ELR (cell line): Measurements from ENCODE around the gene CREB3L2.
A peak's percentile ranks its signal among the peaks of the same experiment; 100 is the strongest.
"Not testable (repeated sequence)": the region's sequence is repeated elsewhere in the genome, so short reads cannot be mapped to it uniquely, and the experiment has no call there.

Source experiments
- DNase-seq: peaks from one replicate; pipeline ENCODE4 v3.0.0-alpha.2; 2015; ENCODE audit warnings: low read depth

The CREB3L2 gene

DNA sequence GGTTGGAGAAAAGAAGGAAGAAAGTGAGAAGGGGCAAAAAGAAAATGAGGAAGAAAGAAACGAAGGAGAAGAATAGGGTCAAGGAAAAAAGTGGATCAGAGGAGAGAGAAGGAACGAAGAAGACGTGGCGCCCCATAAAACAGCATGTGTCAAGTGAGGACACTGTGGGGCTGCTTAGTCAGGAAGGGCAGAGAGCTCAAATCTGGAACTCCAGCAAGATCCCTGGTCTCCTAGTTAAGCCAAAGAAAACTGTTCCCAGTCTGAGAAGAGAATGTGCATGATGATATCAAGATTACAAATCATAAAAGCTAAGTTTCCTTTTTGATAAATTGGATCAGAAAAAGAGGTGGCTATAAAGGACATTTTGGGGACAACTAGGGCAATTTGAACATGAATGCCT is 33.0 kb downstream of the CREB3L2 start:
- DNase-seq = no peak

DNA sequence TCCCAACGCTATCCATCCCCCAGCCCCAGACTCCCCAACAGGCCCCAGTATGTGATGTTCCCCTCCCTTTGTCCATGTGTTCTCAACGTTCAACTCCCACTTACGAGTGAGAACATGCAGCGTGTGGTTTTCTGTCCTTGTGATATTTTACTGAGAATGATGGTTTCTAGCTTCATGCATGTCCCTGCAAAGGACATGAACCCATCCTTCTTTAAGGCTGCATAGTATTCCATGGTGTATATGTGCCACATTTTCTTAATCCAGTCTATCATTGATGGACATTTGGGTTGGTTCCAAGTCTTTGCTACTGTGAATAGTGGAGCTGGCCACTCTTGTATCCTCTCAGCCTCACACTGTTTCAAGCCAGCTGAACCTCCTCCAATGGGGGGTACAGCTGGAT is 33.5 kb downstream of the CREB3L2 start:
- DNase-seq = not testable (repeated sequence)

DNA sequence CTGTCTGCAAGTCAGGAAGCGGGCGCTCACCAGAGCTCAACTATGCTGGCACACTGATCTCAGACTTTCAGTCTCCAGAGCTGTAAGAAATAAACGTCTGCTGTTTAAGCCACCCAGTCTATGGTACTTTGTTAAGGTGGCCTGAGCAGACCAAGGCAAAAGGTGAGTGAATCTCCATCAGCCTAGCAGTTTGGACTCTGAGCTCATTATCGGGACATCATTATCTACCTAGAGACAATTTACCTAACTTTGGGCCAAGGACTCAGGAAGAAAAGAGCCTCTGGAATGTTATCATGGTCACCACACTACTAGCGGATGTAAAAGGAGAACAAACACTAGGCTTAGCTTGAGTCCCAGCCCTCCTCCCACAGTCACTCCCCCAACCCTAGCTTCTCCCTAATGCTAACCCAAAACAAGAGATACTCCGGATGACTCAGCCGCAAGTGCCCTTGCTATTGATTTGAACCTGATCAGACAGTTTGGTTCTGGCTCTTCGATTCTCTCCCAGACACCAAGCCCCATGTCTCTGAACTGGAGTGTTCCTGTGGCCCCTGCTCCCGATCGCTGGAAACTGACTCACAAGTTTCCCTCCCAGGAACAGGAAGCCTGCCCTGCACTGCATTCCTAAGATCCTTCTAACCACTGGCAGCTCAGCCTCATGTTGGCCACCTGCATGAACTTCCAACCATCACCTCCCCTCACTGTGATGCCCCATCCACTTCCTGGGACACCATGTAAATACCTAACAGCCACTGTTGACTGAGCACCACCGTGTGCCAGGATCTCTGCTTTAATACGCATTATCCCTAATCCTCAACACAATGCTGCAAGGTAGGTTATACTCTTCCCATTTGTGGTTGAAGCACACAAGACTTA is 34.5 kb downstream of the CREB3L2 start:
- peak; percentile 90 for DNase-seq

DNA sequence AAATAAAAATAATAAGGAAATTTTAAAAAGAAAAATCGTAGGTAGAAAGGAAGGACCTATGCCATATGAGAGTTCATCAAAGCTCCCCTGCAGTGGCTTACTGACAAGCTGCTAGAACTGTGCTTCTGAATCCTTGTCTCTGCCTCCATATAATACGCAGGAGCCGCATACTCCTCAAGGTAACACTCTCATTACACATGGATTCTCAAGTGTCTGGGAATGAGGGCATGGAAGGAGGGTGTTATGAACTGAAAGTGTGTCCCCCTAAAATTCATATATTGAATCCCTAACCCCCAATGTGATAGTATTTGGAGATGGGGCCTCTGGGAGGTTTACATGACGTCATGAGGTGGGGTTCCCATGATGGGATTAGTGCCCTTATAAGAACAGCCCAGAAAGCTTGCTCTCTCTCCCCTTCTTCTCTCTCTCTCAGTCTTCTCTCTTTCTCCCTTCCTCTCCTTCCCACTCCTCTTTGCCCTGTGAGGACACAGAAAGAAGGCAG is 35.2 kb downstream of the CREB3L2 start:
- no peak for DNase-seq

DNA sequence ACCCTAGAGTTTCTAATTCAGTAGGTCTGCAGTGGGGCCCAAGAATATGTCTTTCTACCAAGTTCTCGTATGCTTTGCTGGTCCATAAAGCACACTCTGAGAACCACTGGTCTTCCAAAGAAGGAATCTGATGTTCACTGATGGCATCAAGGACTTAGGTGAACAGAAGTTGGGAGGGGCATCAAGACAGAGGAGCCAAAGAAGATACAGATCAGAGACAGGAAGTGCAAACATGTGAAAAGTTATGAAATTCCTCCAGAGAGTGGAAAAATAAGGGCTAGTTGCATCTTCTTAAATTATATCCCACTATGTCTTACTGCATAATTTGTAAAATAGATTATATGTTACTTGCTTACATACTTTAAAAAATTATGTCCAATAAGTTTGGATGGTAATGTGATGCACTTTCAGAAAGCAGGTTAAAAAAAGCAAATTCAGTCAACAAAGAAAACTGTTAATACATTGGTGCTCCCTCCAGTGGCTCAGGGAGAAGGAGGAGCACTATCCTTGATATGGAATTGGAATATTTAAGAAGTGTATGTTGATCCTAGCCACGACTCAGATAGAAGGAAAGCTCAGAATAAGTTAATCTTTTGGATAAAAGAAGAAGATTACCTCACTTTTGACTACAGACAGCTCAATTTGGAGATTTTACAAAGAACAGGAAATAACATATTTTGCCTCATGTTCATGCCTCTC is 35.8 kb downstream of the CREB3L2 start:
- no peak for DNase-seq

DNA sequence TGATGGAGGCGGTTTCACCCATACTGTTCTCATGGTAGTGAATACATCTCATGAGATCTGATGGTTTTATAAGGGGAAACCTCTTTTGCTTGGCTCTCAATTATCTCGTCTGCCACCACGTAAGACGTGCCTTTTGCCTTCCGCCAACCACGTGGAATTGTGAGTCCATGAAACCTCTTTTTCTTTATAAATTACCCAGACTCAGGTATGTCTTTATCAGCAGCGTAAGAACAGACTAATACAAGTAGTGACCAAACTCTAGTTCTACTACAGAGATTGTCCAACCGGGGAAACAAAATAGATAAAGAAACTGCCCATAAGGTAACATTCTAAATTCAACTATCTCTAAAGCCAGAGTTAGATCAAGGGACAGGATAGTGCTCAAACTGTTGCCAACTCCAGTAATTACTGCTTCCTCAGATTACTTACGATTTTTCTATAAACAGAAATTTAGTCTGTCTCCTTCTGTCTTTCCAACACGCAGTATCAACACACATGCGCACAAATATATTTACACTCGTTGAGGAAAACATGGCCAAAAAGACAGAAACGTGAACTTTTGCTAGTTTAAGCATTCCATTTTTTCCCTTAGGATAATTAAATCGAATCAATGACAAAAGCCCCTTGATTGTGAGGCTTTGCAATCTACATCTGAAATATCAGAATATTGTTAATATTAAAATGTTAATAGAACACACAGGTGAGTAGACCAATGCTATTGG is 36.9 kb downstream of the CREB3L2 start:
- DNase-seq = no peak

DNA sequence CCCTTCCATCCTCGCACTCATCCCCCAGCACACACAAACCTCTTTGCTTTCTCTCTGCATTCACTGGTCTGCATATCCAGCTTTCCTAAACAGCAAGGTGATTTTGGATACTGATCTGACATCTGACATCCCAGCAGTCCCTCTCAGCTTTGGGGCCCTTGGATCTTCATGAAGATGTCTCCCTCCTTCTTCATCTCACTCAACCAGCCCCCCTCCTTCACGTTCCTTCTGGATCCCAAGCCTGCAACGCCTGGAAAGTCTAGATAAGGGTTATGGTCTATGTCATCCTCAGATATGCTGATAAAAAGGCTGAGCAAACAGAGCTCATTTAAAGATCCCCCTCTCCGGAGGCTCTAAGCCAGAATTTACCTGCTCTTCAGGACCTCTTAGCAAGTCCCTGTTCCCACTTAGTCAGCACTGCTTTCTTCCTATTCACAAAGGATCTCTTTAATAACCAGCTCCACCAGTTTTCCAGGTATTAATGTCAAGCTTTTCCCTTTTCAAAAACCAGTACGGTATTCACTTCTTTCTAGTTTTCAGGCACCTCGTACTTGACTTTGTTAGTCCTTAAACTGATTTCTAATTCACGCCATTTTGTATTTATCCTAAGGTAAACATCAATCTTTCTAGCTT is 38.9 kb downstream of the CREB3L2 start:
- DNase-seq = no peak

DNA sequence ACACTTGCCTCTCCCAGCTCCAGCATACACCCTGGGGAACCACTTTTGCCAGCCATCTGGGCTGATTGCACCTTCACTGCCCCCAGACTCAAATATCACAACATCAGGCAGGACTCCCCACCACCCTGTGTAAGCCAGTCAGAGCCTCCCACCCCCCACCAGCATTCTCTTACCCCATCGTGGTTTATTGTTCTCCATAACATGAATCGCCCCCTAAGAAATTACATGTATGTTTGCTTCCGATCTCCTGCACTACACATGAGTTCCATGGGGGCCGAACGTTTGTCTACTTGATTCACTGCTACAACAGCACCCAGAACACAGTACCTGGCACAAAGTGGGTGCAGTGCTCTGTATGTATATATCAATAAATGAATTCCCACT is 39.4 kb downstream of the CREB3L2 start:
- DNase-seq = no peak

DNA sequence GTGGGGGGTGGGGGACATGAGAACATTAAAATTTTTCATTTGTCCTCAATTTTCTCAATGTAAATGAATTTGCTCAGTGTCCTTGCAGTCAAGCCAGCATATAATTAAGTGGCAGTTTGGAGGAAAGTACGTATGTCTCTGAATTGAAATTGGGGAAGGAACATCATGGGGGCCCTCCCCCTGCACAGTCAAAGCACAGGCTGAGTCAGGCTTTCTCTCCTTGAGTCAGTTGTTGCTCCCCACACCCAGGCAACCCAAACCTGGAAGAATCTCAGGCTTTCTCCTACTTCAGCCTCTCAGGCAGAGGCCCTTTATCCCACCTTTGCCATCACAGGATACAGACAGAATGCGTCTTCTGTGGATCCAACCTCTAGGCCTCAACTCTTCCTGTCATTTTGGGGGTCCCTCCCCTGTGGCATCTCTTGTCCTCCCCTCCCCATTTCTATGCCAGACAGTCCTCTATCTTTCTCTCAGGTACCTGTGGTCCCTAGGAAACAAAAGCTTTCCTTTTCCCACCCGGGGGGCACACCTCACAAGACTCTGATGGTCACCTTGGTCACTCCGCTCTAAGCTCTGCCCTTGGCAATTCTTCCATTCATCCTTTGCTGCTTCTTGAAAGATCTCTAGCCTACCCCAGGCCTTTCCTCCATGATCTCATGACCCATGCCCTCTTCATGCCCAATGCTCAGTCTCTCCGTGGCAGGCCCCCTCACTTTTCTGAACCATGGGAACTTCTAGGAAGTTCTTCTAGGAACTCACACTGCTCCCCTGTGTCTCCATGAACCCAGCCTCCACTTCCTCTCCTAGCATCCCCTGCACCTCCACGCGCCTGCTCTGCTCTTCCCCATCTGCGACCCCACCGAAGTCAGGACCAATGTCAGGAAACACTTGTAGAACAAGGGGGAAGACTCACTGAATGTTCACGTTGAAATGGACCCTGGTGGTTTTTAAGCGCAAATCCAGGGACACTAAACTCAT is 40.4 kb downstream of the CREB3L2 start:
- DNase-seq = peak; percentile 52

DNA sequence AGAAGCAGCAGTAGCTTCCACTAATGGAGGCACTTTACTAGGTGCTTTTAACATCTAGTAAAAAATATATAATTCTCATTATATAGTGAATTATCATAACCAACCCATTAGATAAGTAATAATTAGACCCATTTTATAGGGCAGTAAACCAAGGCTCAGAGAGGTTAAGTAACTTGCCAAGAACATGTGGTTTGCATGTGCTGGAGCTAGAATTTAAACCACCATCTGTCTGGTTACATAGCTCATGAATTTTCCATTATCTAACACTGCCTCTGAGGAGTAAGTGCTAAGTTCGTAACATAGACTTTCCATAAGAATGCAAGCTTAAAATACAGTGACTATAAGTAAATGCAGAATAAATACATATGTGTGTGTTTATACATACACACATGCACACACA is 41.9 kb downstream of the CREB3L2 start:
- no peak for DNase-seq

DNA sequence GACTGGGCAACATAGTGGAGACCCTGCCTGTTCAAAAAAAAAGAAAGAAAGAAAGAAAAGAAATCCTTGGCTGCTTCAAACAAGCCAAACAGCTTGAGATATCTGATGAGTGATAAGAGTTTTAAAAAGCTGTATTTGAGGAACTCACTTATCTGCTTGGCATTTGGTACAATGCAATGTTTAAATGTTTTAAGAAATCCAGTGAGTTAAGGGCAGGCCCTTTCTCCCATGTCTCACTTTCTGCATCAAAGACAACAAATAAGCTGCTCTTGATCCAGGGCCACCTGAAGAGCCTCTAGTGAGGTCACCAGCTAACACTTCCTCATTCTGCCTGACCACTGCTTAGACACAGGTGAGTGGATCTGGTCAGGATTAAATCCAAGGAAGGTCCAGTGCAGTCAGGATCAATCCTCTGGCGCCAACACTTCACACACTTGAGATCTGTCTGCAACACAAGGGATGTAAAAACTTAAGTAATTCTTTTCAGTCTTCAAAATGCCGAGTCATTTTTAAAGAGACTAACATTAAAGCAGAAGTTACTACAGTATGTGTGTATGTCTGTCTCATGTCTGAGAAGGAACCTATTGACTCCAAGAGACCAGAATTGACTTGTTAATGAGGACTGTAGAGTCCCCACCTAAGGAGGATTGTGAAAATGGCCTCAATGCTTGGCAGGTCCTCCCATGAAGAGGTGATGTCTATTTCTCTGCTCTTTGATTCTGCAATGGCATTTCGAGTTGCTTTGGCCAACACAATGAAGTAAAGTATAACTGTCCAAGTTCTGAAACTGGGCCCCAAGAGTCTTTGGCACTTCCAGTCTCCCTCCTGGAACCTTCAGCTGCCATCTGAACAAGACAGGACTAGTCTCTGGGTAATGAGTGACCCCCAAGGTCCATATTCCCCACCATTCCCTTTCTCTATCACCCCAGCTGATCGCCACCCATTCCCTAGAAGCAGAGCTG is 43.1 kb downstream of the CREB3L2 start:
- DNase-seq = no peak

DNA sequence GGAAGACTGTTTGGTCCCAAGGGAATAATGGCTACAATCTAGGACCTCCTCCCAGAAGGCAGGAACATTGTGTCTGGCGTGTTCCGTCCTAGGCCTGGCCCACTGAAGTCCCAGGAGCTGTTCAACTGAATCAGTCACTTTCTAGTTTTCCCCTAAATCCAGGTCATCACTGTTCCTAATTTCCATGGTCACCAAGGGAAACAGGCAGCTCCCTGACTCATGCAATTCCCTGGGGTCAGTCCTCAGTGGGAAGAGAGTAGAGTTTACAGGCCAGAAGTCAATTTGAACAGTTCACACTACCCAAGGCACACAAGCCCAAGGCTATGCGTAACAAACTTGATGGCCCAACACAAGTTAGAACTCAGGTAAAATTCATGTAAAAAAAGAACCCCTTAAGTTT is 44.0 kb downstream of the CREB3L2 start:
- DNase-seq = no peak

DNA sequence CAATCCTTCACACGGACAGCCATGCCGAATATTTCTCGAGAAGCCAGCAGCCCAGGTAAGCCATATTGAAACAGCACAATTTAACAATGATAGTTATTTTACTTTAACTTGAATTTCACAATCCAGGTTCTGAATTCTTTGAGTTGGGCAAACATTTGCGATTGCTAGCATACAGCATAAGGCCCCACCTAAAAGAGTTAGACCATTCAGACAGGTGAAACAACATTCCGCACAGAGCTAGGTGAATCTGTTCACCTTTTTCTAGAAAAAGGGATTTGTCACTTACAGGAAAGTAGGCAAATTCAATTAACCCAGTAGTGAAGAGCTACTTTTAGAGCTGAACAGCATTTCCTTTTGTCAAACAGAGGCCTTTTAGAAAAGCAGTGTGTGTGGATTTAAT is 45.3 kb downstream of the CREB3L2 start:
- DNase-seq = no peak

DNA sequence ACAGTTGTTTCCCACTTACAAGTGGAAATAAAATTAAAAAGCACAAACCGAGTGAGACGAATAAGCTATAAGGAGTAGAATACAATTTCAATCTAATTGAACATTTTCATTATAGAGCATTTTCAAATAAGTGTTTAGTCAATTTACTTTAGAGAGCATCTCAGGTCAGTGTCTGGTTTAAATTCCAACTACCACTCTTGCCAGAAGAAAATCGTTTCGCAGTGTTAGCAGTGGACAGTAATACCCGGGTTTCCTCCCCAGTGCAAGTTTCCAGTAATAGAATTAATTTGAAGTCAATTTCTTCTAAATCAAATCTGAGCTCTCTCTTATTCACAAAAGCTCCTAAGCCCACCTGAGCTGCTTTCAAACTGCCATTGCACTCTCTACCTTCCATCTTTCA is 45.7 kb downstream of the CREB3L2 start:
- no peak for DNase-seq

DNA sequence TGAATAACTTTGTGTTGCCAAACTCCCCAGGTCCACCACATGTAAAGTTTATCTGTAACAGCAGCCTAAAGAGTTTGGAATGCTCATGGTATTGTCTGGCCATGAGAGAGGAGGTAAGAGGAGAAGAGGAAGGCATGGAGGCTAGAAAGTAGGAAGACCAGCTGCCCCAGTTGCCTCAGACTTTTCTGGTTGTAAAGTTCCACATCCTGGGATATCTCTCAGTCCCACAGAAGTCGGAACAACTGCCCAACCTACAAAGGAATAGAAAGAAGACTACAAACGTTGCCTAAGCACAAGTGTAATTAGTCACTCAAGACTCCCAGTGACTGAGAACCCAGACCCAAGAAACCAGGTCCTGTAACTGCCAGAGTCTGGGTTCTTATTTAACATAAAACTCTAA is 47.3 kb downstream of the CREB3L2 start:
- peak; percentile 56 for DNase-seq

DNA sequence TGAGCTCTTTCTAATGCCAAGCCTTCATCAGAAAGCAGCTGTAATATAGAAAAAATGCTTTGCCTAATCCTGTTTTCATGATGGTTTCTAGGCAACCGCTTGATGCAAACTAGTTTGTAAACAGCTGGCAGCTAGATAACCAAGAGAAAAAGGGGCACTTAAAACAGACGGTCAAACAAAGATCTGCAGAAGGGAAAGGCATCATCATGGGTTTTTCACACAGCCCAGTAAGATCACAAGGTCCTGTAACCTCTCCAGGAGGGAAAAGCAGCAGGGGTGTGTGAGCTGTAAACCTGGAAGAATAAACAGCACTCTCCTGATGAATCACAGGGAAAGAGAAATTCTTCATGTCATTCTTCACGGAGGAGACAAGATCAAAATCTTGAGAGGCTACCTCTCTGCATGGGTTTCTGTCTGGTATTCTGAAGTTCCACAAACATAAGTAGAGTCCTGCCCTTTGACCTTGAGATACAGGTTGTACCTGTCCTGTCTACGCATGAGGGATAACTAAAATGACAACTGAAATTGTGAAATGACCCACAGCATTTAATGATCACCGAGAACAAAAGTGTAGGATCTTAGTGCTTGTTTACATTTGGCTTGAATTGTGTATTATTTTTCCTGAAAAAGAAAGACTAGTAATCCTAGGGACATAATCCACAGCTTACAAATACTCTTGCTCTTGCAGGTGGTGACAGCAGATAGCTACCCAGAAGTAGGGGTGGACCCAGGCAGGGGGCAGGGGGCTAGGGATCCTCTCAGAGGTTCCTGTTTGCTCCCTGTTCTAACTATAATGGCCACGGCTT is 48.0 kb downstream of the CREB3L2 start:
- peak; percentile 88 for DNase-seq

DNA sequence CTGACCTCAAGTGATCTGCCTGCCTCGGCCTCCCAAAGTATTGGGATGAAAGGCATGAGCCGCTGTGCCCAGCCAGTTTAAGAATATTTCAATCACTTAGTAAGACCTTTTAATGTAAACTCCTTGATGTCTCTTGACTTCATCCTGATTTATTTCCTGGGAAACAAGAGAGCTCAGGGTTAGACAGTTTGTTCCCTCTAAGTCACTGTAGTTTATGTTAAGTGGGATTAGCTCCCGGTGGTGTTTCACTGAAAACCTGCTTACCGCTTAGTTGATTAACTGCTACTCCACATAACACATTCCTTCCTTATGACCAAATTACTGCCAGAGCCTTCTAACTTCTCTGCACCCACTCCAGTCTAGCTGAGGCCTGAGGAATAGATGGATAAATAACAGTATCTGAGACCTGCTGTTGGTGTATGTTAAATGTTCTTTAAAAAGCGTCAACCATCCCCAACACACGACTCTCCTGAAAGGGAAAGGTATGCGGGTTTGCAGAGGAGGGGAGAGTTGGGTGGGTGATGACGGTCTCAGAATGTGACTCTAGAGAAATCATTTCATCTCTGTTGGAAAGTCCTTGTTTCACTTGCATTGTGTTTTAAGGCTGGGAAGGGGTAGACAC is 48.7 kb downstream of the CREB3L2 start:
- DNase-seq = peak; percentile 83

DNA sequence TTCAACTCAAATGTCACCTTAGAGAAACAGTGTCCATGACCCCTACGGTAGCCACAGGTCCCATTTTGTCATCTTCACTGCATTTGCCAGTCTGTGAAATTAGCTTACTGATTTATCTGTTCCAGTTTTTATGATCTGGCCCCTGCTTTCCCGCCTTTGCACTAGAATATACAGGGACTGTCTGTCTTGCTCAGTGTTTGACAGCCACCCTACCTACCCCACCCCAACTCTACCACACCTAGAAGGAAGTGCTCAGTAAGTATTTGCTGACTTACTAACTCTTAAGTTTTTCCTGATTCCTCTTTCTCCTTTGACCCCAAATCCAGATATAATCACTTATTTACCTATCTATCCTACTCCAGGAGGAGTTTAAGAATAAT is 49.5 kb downstream of the CREB3L2 start:
- no peak for DNase-seq
